NCI-H128 (cell line): Measurements from ENCODE around the gene HIPK1.
"Not testable (repeated sequence)": the region's sequence is repeated elsewhere in the genome, so short reads cannot be mapped to it uniquely, and the experiment has no call there.

Source experiments
- DNase-seq: peaks from one replicate; lab custom pipeline; 2025; ENCODE audit not compliant: unreplicated experiment; lab: John Stamatoyannopoulos, UW

Gene HIPK1

GRCh38 chr1:113943028-113943811 is 14.1 kb downstream of the HIPK1 start:
- no peak for DNase-seq

- no peak for DNase-seq
These were observed 16.2 kb downstream of the HIPK1 start for GRCh38 chr1:113945329-113945728.

GRCh38 chr1:113946112-113946511 is 17.0 kb downstream of the HIPK1 start:
- no peak for DNase-seq

- DNase-seq: no peak
These were observed 17.7 kb downstream of the HIPK1 start for GRCh38 chr1:113946678-113947387.

GRCh38 chr1:113947388-113948107 is 18.4 kb downstream of the HIPK1 start:
- no peak for DNase-seq

- not testable (repeated sequence) for DNase-seq
These were observed 19.0 kb downstream of the HIPK1 start for GRCh38 chr1:113948151-113948550.

GRCh38 chr1:113949007-113949406 is 19.9 kb downstream of the HIPK1 start:
- no peak for DNase-seq

- no peak for DNase-seq
These were observed 21.8 kb downstream of the HIPK1 start for GRCh38 chr1:113950908-113951307.

GRCh38 chr1:113951719-113952118 is 22.6 kb downstream of the HIPK1 start:
- DNase-seq: no peak

- DNase-seq: no peak
These were observed 28.9 kb downstream of the HIPK1 start for GRCh38 chr1:113957984-113958383.

- no peak for DNase-seq
These were observed 29.6 kb downstream of the HIPK1 start for GRCh38 chr1:113958691-113959090.

- DNase-seq: no peak
These were observed 34.3 kb downstream of the HIPK1 start for GRCh38 chr1:113963281-113963906.

GRCh38 chr1:113965703-113966412 is 36.7 kb downstream of the HIPK1 start:
- DNase-seq: no peak

- no peak for DNase-seq
These were observed 43.8 kb downstream of the HIPK1 start for GRCh38 chr1:113972954-113973353.

- DNase-seq: no peak
These were observed 46.2 kb downstream of the HIPK1 start for GRCh38 chr1:113975211-113975895.

- DNase-seq: no peak
These were observed 47.6 kb downstream of the HIPK1 start for GRCh38 chr1:113976609-113977278.

GRCh38 chr1:113977906-113978305 is 48.8 kb downstream of the HIPK1 start:
- no peak for DNase-seq

GRCh38 chr1:113978863-113979702 is 50.0 kb downstream of the HIPK1 start, which contains the start of gene OLFML3:
OLFML3 (plus strand) TSS chr1:113979474; CDS start chr1:113979517, 43 bp downstream.
- peak; percentile 43 for DNase-seq

- no peak for DNase-seq
These were observed 51.0 kb downstream of the HIPK1 start for GRCh38 chr1:113980110-113980509.
